Trophoblast cell (in vitro differentiated cells and primary cell): ENCODE data around the gene GNA15.

Experiments used
- DNase-seq, 2 donors: peaks; one replicate each; pipeline ENCODE4 v3.0.0-alpha.2; 2016
- H2AFZ ChIP-seq: 2 replicates; pipeline ENCODE4 v1.6.1; 2013; ENCODE audit warnings: low read length, moderate library complexity, mild to moderate bottlenecking; ENCODE audit not compliant: insufficient read depth, poor library complexity
- H2AK5ac ChIP-seq: 2 replicates; pipeline ENCODE4 v1.6.1; 2013; ENCODE audit warnings: mild to moderate bottlenecking, low read length
- H2BK120ac ChIP-seq: 2 replicates; pipeline ENCODE4 v1.6.1; 2013; ENCODE audit warnings: low read length, mild to moderate bottlenecking, moderate library complexity; ENCODE audit not compliant: insufficient read depth, poor library complexity
- H2BK12ac ChIP-seq: 2 replicates; pipeline ENCODE4 v1.6.1; 2013; ENCODE audit warnings: mild to moderate bottlenecking, low read length, moderate library complexity
- H2BK5ac ChIP-seq: 2 replicates; pipeline ENCODE4 v1.6.1; 2013; ENCODE audit warnings: low read length, low read depth, moderate library complexity, mild to moderate bottlenecking; ENCODE audit not compliant: poor library complexity
- H3K14ac ChIP-seq: 2 replicates; pipeline ENCODE4 v1.6.1; 2013; ENCODE audit warnings: mild to moderate bottlenecking, low read length
- H3K18ac ChIP-seq: 2 replicates; pipeline ENCODE4 v1.6.1; 2013; ENCODE audit warnings: mild to moderate bottlenecking, low read length
- H3K23ac ChIP-seq: 2 replicates; pipeline ENCODE4 v1.6.1; 2013; ENCODE audit warnings: low read length
- H3K27ac ChIP-seq: 2 replicates; pipeline ENCODE4 v1.5.1; 2013; ENCODE audit warnings: low read depth, mild to moderate bottlenecking, inconsistent platforms, low read length, moderate library complexity
- H3K27me3 ChIP-seq: 2 replicates; pipeline ENCODE4 v1.6.1; 2013; ENCODE audit warnings: inconsistent platforms, mild to moderate bottlenecking, low read length, moderate library complexity; ENCODE audit not compliant: insufficient read depth
- H3K36me3 ChIP-seq, 2 experiments: 1 replicate in 1 of 2; 2 replicates in 1 of 2; pipeline ENCODE4 v1.6.1; 2013; ENCODE audit warnings: low read length in 2 of 2, mild to moderate bottlenecking in 2 of 2, moderate library complexity in 1 of 2; ENCODE audit not compliant: insufficient read depth in 2 of 2, control insufficient read depth in 1 of 2
- H3K4ac ChIP-seq: 2 replicates; pipeline ENCODE4 v1.6.1; 2013; ENCODE audit warnings: low read depth, mild to moderate bottlenecking, low read length, moderate library complexity
- H3K4me1 ChIP-seq, 2 experiments: 1 replicate in 1 of 2; 2 replicates in 1 of 2; pipeline ENCODE4 v1.6.1; 2013; ENCODE audit warnings: low read length in 2 of 2, mild to moderate bottlenecking in 2 of 2, moderate library complexity in 1 of 2; ENCODE audit not compliant: insufficient read depth in 2 of 2, control insufficient read depth in 1 of 2
- H3K4me2 ChIP-seq: 2 replicates; pipeline ENCODE4 v1.6.1; 2013; ENCODE audit warnings: inconsistent platforms, mild to moderate bottlenecking, low read length, moderate library complexity
- H3K4me3 ChIP-seq: 2 replicates; pipeline ENCODE4 v1.5.1; 2013; ENCODE audit warnings: mild to moderate bottlenecking, low read depth, low read length, inconsistent platforms
- H3K79me1 ChIP-seq: one replicate; pipeline ENCODE4 v1.6.1; 2013; ENCODE audit warnings: low read length
- H3K79me2 ChIP-seq: 2 replicates; pipeline ENCODE4 v1.6.1; 2013; ENCODE audit warnings: low read length, mild to moderate bottlenecking; ENCODE audit not compliant: control insufficient read depth, insufficient read depth, poor library complexity
- H3K9ac ChIP-seq: 2 replicates; pipeline ENCODE4 v1.6.1; 2013; ENCODE audit warnings: mild to moderate bottlenecking, low read length
- H3K9me3 ChIP-seq: 2 replicates; pipeline ENCODE4 v1.6.1; 2013; ENCODE audit warnings: low read depth, mild to moderate bottlenecking, control low read depth, inconsistent platforms, low read length; ENCODE audit not compliant: insufficient read depth
- H4K12ac ChIP-seq: 2 replicates; pipeline ENCODE4 v1.6.1; 2013; ENCODE audit warnings: low read depth, mild to moderate bottlenecking, low read length, moderate library complexity
- H4K8ac ChIP-seq: 2 replicates; pipeline ENCODE4 v1.6.1; 2013; ENCODE audit warnings: low read depth, mild to moderate bottlenecking, low read length, moderate library complexity
- H4K91ac ChIP-seq: one replicate; pipeline ENCODE4 v1.6.1; 2013; ENCODE audit warnings: low read depth, mild to moderate bottlenecking, low read length, moderate library complexity
- WGBS: extraction: QIAGEN DNeasy Blood & Tissue Kit; methylation state at CpG from one replicate; pipeline ENCODE4 v1.1.7; 2013; ENCODE audit warnings: missing lambda C conversion rate; ENCODE audit not compliant: insufficient read length, insufficient coverage; ENCODE audit errors: extremely low coverage; 5-methylcytosine and 5-hydroxymethylcytosine counted together

GNA15 gene

GRCh38 chr19:3122512-3122870 is 13.3 kb upstream of the GNA15 start:
- H3K79me2 ChIP-seq = no peaks in the 10 kb centered on the region
- H3K4ac ChIP-seq = no peak overlapping the region
- no peak overlapping the region for H4K91ac ChIP-seq
- WGBS = no CpG with 5 or more reads among the region's 22 CpGs
- no peak overlapping the region for H3K4me2 ChIP-seq
- H3K27ac ChIP-seq = no peak overlapping the region
- H3K23ac ChIP-seq = no peak overlapping the region
- H3K9me3 ChIP-seq = no peaks in the 10 kb centered on the region
- no peak overlapping the region for H3K4me3 ChIP-seq
- no peak overlapping the region for H2BK120ac ChIP-seq
- no peaks in the 10 kb centered on the region for H3K27me3 ChIP-seq
- H3K18ac ChIP-seq = no peak overlapping the region
- H3K14ac ChIP-seq = no peak overlapping the region
- no peak overlapping the region for H3K9ac ChIP-seq
- H2BK5ac ChIP-seq = no peak overlapping the region
- H3K36me3 ChIP-seq = peaks cover 35 to 38% of the 10 kb centered on the region in 2 experiments
- no peaks in the 10 kb centered on the region for H3K79me1 ChIP-seq
- DNase-seq = no peak
- H2AFZ ChIP-seq = no peak overlapping the region
- no peak overlapping the region for H4K8ac ChIP-seq
- no peak overlapping the region for H2AK5ac ChIP-seq
- H3K4me1 ChIP-seq = no peaks in the 10 kb centered on the region
- H4K12ac ChIP-seq = no peak overlapping the region
- H2BK12ac ChIP-seq = no peak overlapping the region

GRCh38 chr19:3123088-3123721 is 12.6 kb upstream of the GNA15 start:
- no peak overlapping the region for H2BK120ac ChIP-seq
- H4K8ac ChIP-seq = no peak overlapping the region
- H4K91ac ChIP-seq = no peak overlapping the region
- H3K4me1 ChIP-seq = no peaks in the 10 kb centered on the region
- H3K79me1 ChIP-seq = no peaks in the 10 kb centered on the region
- no peaks in the 10 kb centered on the region for H3K27me3 ChIP-seq
- no peak overlapping the region for H2BK5ac ChIP-seq
- WGBS = no CpG with 5 or more reads among the region's 29 CpGs
- no peak overlapping the region for H3K18ac ChIP-seq
- no peak overlapping the region for H3K9ac ChIP-seq
- no peak overlapping the region for H3K27ac ChIP-seq
- H2AFZ ChIP-seq = no peak overlapping the region
- peak overlapping the region; percentile 29 for H3K4me3 ChIP-seq
- H3K79me2 ChIP-seq = no peaks in the 10 kb centered on the region
- no peak for DNase-seq
- H3K4ac ChIP-seq = no peak overlapping the region
- H3K9me3 ChIP-seq = no peaks in the 10 kb centered on the region
- no peak overlapping the region for H3K23ac ChIP-seq
- H3K4me2 ChIP-seq = no peak overlapping the region
- H4K12ac ChIP-seq = peak overlapping the region; percentile 27
- peaks cover 31 to 34% of the 10 kb centered on the region in 2 experiments for H3K36me3 ChIP-seq
- no peak overlapping the region for H2AK5ac ChIP-seq
- H3K14ac ChIP-seq = no peak overlapping the region
- no peak overlapping the region for H2BK12ac ChIP-seq

- Histone ChIP-seq H3K9me3 (no peaks in the 10 kb centered on the region), H3K18ac (no peak overlapping the region), H3K23ac (no peak overlapping the region), H3K4me2 (no peak overlapping the region), H3K4ac (no peak overlapping the region), H2AFZ (no peak overlapping the region), H4K8ac (no peak overlapping the region), H3K79me2 (no peaks in the 10 kb centered on the region), H3K9ac (no peak overlapping the region), H3K79me1 (no peaks in the 10 kb centered on the region), H3K4me3 (no peak overlapping the region), H2AK5ac (no peak overlapping the region), H3K36me3 (peaks cover 24 to 27% of the 10 kb centered on the region in 2 experiments), H4K91ac (no peak overlapping the region), H3K27ac (no peak overlapping the region), H2BK12ac (no peak overlapping the region), H3K14ac (no peak overlapping the region), H3K4me1 (no peaks in the 10 kb centered on the region), H2BK120ac (no peak overlapping the region), H2BK5ac (no peak overlapping the region), H4K12ac (no peak overlapping the region), H3K27me3 (no peaks in the 10 kb centered on the region)
- no CpG with 5 or more reads among the region's 8 CpGs for WGBS
- no peak for DNase-seq
These were observed 11.9 kb upstream of the GNA15 start for GRCh38 chr19:3123956-3124355.

GRCh38 chr19:3124630-3125029 is 11.2 kb upstream of the GNA15 start:
- Histone ChIP-seq H3K9ac (no peak overlapping the region), H3K9me3 (no peaks in the 10 kb centered on the region), H3K27ac (no peak overlapping the region), H3K14ac (no peak overlapping the region), H3K4me3 (no peak overlapping the region), H3K36me3 (peaks cover 21 to 24% of the 10 kb centered on the region in 2 experiments), H3K4ac (no peak overlapping the region), H2BK12ac (no peak overlapping the region), H4K8ac (no peak overlapping the region), H3K18ac (no peak overlapping the region), H2BK120ac (no peak overlapping the region), H3K23ac (no peak overlapping the region), H3K79me1 (no peaks in the 10 kb centered on the region), H2AK5ac (no peak overlapping the region), H4K91ac (no peak overlapping the region), H2AFZ (no peak overlapping the region), H3K79me2 (no peaks in the 10 kb centered on the region), H3K4me1 (no peaks in the 10 kb centered on the region), H4K12ac (no peak overlapping the region), H2BK5ac (no peak overlapping the region), H3K4me2 (no peak overlapping the region), H3K27me3 (no peaks in the 10 kb centered on the region)
- WGBS = no CpG with 5 or more reads among the region's 16 CpGs
- no peak for DNase-seq
